ENCODE data around the gene SIGLEC11.
"Not testable (repeated sequence)": the region's sequence is repeated elsewhere in the genome, so short reads cannot be mapped to it uniquely, and the experiment has no call there.

SIGLEC11 gene

DNA sequence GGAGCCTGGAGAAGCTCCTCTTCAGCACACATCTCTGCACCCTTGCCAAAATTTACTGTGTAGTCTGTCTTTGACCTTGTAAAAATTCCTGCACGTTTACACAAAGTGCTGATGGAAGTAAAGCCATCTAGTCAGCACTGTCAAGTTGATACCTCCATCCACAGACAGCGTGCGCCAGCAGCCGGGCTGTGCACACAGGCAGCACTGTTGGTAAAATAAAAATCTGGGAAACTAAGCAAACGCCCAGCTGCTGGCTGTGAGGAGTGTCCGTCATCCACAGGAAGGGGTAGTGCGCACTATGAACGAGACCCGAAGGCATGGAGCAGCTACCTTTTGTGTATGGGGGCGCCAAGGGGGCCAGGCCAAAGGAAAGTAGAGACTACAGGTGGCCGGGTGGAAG, 17.4 kb upstream of the SIGLEC11 start:
- DNase-seq = no peak

DNA sequence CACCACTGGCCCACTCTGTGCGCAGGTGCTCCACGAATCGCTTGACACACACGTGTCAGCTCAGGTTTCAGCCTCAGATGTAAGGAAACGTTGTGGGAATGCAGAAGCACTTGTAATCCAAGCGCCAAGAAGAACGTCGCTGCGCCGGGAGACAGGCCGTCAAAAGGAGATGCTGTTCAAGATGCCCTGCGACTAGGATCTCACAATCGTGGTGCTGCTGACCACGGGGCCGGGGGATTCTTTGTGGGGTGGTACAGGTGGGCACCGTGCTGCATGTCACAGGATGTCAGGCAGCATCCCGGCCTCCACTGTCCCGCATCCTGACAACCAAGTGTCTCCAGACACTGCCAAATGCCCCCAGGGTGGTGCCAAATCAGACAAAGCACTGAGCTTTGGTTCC, 16.9 kb upstream of the SIGLEC11 start:
- DNase-seq = no peak

DNA sequence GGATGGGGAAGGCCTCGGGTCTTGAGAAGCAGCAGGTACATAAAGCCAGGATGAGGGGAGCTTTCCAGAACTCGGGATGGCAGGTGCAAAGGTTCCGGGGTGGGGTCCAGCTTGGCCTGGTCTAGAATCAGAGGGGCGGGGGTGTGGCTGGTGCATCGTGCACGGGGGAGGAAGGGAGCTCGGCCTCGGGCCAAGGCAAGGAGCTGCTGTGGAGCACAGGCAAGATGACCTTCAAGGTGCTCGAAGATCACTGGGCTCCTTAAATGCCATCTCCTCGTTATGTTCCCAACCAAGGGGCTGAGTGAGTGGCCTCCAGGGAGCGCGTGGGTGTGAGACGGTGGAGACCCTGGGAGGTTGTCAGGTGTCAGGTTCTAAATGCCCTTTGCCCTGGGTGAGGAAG, 16.1 kb upstream of the SIGLEC11 start:
- no peak for DNase-seq

DNA sequence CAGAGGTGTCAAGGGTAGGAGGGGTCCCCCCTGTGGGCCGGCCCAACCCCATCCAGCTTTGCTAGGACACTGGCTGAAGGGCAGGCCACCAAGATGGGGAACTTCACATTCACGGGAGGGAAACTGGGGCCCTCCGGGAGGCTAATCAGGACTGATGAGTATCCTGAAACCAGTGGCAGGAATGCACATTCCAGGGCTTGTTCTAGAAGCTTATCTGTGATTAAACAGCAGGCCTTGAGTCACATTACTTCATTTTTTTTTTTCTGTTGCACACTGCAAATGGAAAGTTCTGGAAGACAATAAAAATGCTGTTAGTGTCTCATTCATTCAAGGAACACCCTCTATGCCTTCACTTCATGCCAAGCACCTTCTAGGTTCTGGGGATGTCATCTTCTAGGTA, 15.5 kb upstream of the SIGLEC11 start:
- DNase-seq = no peak

DNA sequence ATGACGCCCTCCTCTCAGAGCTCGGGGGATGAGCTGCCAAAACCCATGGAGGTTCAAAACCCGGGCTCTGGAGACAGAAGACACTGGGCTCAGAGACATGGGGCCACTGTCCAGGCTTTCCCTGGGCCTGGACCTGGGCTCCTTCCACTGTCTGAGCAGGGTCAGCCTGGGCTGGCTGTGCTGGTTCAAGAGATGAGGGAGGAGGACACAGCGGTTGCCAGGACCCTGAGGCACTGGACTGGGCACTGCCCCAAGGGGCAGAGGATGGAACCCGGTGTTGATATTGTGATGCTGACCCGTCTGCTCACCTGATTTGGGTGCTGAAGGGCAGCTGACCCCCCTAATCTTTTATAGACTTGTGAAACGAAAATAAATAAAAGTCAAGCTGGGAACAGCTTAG, 14.1 kb upstream of the SIGLEC11 start:
- DNase-seq = no peak

DNA sequence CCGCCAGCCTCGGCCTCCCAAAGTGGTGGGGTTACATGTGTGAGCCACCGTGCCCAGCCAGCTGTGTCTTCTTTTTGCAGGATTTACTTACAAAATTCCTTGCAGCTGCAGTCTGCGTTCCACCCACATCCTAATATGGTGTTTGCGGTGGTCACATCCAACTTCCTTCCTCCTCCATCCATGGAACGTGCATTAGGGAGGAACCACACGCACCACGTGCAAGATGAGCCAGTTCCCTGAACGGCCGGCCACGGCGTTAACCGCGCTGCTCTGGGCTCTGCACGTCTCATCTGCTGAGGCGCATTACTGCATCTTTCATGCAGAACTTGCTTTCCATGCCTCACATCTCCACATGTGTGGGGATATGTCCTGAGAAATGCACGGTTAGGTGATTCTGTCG, 13.0 kb upstream of the SIGLEC11 start:
- DNase-seq = no peak

DNA sequence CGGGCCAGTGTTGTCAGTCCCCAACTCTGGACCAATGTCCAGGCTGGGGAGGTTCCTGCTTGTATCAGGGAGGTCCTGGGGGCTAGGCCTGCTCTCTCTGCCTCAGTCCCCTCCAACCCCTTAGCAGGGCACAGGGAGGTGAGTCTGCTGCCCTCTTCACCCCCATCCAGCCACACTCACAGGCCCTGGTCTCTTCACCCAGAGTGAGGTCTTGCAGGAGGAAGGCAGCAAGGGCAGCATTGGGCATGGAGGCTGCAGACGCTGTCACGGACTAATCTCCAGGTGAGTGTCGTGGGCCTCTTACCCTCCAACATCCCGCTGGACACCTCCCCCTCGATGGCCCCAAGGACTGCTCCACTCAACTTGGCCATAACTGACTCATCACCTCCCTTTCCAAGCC, 11.9 kb upstream of the SIGLEC11 start:
- no peak for DNase-seq

DNA sequence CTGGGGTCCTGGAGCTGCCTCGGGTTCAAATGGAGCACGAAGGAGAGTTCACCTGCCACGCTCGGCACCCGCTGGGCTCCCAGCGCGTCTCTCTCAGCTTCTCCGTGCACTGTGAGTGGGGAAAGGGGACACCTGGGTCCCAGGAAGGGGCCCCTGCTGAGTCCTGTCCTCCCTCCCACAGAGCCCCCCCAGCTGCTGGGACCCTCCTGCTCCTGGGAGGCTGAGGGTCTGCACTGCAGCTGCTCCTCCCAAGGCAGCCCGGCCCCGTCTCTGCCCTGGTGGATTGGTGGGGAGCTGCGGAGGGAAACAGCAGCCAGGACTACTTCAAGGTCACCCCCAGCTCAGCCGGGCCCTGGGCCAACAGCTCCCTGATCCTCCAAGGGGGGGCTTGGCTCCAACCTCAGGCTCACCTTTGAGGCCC, 11.0 kb upstream of the SIGLEC11 start:
- no peak for DNase-seq

DNA sequence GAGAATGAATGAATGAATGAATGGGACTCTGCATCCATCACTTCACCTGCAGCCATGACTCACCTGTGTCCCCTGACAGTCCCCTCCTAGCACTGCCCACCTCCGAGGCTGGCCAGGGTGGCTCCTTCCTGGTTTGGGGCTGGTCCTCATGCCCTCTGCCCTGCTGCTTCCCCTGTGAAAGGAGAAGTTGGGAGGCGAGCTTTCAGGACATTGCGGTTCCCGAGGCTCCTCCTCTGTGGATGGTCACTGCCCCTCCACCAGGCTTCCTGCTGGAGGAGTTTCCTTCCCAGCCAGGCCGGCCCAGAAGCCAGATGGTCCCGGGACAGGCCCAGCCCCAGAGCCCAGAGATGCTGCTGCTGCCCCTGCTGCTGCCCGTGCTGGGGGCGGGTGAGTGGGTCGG, 8.4 kb upstream of the SIGLEC11 start:
- DNase-seq = not testable (repeated sequence)

DNA sequence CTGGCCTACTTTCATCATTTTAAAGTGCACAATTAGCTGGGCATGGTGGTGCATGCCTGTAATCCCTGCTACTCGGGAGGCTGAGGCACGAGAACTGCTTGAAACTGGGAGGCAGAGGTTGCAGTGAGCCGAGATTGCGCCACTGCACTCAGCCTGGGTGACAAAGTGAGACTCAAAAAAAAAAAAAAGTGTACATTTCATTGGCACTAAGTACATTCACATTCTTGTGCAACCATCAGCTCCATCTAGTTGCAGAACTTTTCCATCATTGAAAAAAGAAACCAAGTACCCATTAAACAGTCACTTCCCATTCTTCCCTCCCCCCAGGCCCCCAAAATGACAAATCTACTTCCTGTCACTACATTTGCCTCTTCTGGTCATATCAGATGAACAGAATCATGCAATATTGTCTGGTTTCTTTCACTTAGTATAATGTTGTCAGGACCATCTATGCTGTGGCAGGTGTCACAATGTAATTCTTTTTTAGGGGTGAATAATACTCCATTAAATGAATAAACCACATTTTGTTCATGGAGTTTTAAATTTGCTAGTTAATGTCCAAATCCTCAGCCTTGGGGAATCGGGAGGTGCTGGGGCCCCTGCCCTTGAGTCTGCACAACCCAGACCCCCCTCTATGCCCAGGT, 7.4 kb upstream of the SIGLEC11 start:
- no peak for DNase-seq

DNA sequence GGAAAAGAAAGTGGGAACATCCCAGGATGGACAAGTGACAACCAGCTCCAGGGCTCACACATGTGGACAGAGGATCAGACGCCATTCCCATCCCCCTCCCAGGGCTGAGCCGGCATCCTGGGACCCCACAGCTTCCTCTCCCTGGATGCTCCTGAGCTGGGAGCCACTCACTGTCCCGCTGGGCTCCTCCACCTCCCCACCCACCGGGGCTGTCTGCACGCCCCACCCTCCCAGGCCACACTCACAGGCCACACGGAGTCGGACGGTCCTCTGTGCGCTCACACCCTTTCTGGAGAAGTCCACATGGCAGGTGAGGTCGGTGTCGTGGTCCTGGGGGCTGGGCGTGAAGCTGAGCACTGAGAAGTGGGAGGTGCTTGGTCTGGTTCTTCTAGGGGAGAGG, 1.1 kb downstream of the SIGLEC11 start:
- DNase-seq = not testable (repeated sequence)

DNA sequence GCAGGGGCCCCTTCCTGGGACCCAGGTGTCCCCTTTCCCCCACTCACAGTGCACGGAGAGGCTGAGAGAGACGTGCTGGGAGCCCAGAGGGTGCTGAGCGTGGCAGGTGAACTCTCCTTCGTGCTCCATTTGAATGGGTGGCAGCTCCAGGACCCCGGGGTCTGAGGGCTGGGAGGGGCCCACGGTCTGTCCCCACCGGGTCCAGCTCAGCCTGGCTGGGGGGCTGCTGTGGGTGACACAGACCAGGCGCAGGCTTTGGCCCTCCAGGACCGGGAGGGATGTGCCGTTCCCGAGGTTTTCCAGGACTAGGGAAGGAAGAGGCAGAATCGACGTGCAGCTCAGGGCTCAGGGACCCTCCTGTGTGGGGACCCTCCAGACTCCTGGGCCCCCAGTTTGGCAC, 2.4 kb downstream of the SIGLEC11 start:
- DNase-seq = not testable (repeated sequence)

DNA sequence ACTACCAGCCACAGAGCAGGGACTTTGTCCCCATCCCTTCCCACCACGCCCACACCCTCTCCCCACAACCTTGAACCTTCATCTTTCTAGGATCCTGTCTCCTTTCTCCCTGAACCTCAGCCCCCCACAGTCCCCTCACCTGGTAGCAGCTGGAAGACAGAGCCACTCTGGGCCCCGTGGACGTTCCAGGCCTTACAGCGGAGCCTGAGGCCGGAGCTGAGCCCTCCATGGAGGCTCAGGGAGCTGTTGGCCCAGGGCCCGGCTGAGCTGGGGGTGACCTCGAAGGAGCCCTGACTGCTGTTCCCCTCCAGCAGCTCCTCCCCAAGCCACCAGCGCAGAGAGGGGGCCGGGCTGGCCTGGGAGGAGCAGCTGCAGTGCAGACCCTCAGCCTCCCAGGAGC, 2.8 kb downstream of the SIGLEC11 start:
- DNase-seq = not testable (repeated sequence)

DNA sequence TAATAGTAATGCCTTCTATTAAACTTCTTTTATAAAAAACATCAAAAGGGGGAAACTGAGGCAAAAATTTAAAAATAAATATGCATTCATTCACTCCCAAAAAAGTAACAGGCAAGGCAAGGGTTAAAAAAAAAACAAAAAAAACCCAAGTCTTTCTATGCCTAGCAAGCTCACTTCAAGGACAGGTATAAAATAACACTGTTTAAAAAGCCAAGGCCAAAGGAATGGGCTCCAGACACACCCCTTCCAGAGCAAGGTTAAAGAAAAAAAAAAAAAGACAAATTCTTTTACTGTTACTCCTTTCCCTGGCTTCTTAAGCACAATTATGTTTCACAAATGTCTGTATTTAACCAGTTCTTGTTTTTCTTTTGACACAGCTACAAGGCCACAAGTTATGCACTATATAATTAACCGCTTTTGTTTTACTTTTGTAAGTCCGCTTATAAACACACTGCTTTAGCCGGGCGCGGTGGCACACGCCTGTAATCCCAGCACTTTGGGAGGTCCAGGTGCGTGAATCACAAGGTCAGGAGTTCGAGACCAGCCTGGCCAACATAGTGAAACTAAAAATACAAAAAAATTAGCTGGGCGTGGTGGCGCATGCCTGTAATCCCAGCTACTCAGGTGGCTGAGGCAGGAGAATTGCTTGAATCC, 3.6 kb downstream of the SIGLEC11 start:
- no peak for DNase-seq

DNA sequence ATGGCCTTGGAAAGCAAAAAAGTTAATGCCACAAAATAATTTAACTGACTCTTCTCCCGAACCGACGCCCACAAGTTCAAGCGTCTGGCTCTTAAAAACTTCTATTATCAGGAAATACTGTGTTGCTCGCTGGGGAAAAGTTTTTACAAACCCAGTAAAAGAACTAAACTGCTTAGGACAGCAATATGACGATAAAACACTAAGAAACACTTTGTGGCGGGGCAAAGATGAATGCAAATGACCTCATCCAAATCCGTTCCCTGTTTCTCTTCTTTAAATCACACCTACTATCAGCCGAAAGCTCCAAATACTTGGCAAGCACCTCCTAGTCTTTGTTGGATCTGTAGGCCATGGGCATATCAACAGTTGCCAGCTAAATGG, 4.9 kb downstream of the SIGLEC11 start:
- no peak for DNase-seq

DNA sequence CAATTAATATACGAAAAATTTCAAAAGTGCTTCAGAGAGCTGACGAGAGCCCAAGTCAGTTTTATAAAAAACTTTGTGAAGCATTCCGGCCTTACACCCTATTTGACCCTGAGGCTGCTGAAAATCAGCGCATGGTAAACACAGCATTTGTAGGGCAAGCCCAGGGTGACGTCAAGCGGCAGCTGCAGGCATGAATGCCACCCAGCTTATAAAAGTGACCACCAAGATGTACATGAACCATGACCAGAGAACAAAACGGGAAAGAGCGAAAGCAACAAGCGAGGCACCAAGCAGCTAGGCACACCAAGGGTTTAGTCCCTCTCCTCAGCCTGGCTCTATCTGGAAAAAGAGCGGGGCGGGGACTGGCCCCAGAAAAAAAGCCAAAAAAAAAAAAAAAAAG, 6.0 kb downstream of the SIGLEC11 start:
- DNase-seq = no peak

DNA sequence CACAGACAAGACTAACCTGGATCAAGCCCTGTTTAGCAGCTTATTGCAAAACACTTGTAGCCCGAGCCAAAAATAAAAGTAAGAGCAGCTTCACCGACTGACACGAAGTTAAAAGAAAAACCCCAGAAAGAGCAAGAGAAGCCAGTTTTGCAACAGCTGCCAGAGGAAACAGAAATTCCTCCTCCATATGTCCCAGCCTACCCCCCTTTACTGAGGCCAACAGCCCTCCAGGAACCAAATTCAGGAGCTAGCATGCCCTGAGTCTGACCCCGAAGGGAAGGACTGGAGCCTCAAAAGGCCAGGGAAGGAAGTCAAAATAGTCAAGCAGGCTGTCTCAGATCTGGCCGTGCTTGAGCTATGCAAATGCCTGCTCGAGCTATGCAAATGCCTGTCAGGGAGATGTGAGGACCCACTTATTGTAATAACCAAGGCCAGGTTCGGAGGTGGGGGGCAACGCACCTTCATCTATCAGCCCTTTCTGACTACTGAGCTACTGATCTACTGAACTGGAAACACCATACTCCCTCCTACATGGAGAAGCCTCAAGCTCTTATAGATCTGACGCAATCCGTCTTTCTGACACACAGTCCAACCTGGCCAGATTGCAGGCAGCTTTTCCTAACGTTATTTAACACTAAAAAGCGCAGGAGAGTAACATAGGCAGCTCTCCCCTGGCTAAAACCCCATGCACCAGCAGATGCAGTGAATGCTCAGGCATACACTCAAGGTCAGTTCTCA, 6.7 kb downstream of the SIGLEC11 start:
- DNase-seq = no peak

DNA sequence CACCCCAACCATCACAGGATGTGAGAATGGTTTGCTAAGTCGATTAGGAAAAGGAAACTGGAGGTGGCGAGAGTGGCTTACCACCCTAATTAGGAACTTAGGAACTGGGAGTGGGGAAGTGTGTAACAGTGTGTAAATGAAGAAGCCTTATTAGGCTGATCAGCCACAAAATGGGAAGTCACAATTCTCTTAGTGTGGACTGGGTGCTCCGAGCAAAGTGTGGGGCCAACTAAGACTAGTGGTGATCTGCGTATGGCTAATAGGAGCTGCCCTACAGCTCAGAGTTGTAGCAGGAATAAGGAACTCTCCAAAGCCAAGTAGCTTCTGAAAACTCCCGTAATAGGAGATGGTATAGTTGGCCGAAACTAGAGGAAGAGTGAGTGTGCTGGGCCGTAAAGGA, 7.6 kb downstream of the SIGLEC11 start:
- DNase-seq = no peak

DNA sequence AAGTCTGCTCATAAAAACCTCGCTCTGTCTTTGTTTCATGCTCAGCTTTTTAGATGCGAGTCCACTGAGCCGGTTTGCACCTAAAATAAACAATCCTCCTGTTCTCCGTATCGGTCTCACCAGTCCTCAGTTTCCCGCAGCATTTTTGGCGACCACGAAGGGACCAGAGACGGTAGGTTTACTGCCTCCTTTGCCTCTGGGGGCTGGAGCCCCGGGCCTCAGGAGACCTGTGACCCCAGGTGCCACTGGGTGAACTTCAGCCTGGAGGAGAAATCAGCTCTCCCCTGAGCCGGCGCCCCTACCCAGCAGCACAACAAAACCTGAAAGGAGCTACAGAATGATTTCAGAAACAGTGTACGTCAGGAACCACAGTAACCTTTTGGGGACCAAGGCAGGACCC, 8.1 kb downstream of the SIGLEC11 start:
- DNase-seq = no peak

DNA sequence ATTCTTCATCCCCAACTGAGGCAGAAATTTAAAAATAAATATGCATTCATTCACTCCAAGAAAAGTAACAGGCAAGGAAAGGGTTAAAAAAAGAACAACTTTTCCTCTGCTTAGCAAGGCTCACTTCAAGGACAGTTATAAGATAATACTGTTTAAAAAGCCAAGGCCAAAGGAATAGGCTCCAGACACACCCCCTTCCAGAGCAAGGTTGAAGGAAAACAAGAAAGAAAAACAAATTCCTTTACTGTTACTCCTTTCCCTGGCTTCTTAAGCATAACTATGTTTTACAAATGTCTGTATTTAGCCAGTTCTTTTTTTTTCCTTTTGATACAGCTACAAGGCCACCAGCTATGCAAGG, 8.5 kb downstream of the SIGLEC11 start:
- no peak for DNase-seq

DNA sequence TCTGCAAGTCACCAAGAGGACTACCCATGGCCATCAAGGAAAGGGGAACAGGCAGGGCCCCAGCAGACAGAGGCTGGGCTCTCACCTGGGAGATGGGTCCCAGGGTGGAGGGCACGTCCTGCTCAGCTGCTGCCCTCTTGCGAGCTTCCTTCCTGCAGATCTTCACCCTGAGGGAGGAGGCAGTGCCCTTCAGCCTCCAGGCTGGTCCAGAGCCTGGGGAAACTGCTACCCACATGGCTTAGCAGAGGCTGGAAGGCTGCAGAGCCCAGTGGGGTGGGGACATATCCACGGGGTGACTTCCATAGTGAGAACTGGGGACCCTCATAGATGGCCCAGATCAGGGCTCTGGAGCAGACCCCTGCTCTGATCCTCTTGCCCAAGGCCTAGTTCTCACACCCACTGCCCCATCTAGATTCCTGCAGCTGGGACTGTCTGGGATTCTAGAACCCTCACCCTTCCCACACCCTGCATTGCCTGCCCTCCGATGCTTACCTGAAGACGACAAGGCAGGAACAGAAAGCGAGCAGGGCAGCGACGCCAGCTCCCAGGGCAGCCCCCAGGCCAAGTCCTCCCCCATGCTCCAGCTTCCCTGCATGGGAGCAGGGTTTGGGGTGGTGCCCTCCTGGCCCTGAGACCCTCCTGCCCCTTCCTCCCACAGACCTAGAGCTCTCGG, 9.0 kb downstream of the SIGLEC11 start:
- no peak for DNase-seq

DNA sequence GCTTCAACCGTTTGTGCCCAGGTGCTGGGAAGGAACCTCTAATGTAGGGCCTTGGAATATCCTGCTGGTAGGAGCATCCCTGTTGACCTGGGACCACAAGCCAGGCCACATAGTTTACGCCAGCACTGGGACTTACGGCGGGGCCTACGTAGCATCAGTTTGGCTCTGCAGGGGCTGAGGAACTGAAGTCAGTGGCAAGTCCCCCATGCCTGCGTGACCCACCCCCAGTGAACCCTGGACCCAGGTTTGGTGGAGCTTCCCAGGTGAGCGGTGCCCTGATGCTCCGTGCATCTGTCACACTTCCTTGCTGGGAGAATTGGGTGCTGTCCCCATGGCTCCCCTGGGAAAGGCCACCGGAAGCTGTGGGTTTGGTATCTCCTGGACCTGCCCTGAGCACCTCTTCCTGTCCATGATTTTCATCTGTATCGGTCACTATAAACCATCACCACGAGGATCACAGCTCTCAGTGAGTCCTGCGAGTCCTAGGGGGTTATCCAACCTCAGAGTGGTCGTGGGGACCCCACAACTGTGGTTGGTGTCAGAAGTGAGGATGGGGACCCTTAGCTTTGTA, 9.9 kb downstream of the SIGLEC11 start:
- DNase-seq = no peak

DNA sequence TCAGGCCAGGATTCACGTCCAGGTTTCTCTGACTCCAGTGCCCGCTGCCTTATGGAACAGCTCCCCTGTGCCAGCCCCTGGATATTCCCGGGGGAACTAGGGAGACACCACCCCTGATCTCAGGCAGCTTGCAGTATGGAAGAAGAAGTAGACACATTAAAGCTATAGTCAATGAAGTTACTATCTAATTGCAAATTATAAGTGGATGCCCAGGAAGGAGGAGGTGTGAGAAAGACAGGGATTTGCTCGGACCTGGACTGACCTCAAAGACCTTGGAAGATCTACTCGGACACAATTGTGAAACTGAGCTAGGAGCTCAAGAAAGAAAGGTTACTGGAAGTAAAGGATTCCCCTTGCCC, 10.4 kb downstream of the SIGLEC11 start:
- no peak for DNase-seq
